Calu3 (cell line): ENCODE data around the gene USH2A. TPM values are rescaled to one million over a fixed set of nuclear protein-coding genes. Genes with fewer than 3 reads are reported as not detected.

Experiments
- BruUV-seq: library from RNA; stranded (reverse); fragments of 400-500 nt; replicated peaks from 2 replicates; lab custom pipeline; 2021; lab: Mats Ljungman, UMichigan
- CTCF ChIA-PET: fragments of 300-600 bp; sonication (Branson Sonifier 250); formaldehyde crosslinking; loops from one replicate; lab custom pipeline; 2022; ENCODE audit warnings: antibody characterized with exemption; lab: Charles Lee
- DNase-seq: peaks from one replicate; pipeline ENCODE4 v3.0.0; 2022
- H3K27ac Mint-ChIP-seq: one replicate; pipeline ENCODE4 v1.8.0; 2022; ENCODE audit warnings: mixed read lengths; ENCODE audit not compliant: unreplicated experiment
- H3K27me3 Mint-ChIP-seq: one replicate; pipeline ENCODE4 v1.8.0; 2022; ENCODE audit warnings: mixed read lengths; ENCODE audit not compliant: unreplicated experiment
- H3K36me3 Mint-ChIP-seq: one replicate; pipeline ENCODE4 v1.8.0; 2022; ENCODE audit warnings: mild to moderate bottlenecking, moderate library complexity, mixed read lengths; ENCODE audit not compliant: insufficient read depth, unreplicated experiment
- H3K4me1 Mint-ChIP-seq: one replicate; pipeline ENCODE4 v1.8.0; 2022; ENCODE audit warnings: mild to moderate bottlenecking, low read depth, mixed read lengths; ENCODE audit not compliant: unreplicated experiment
- H3K4me3 Mint-ChIP-seq: one replicate; pipeline ENCODE4 v1.8.0; 2022; ENCODE audit warnings: mild to moderate bottlenecking, low read depth, moderate library complexity, mixed read lengths; ENCODE audit not compliant: unreplicated experiment
- H3K9me3 Mint-ChIP-seq: one replicate; pipeline ENCODE4 v1.8.0; 2022; ENCODE audit warnings: low read depth, mixed read lengths; ENCODE audit not compliant: unreplicated experiment
- CTCF ChIP-seq: fragments of 200-600 bp; IDR thresholded peaks from one replicate; pipeline ENCODE4 v1.8.0; 2022; ENCODE audit warnings: antibody characterized with exemption; ENCODE audit not compliant: unreplicated experiment
- intact Hi-C: fragments of 100-400 bp; cut with micrococcal nuclease; formaldehyde crosslinking; loops from one replicate; pipeline ENCODE4 v1.10.0; 2022; ENCODE audit not compliant: unreplicated experiment
- total RNA-seq: library from RNA; stranded (reverse); gene quantifications from 2 replicates; pipeline ENCODE4 v1.2.3, GENCODE V29; 2022

Gene USH2A
- total RNA-seq, 1 experiment from 2014 or later, result not detected

DNA sequence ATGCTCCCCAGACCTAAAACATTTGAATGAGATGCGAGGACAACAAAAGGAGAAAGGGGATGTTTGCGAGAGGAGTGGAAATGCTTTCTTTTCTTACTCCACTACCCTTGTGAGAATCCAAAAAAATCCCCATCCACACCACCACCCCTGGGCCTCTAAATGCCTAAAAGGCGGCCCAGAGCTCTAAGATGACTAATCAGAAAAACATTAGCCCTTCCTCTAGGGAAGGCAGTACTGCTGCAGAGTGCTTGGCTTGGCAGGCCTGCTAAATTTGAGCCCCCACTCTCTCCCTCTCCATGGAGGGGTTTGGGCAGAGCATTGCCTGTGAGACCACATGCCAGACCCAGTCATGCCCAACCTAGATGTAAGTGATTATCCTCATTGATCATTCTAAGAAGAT is 347.9 kb downstream of the USH2A start:
- no peak for TF ChIP-seq CTCF
- H3K4me1 Mint-ChIP-seq, result peaks cover 6% of the 10 kb centered on the region
- BruUV-seq, result no TSS peak
- CTCF ChIA-PET, result interaction anchor here (1.3 kb wide), 1 partner anchor 14 kb away, joined by 3 read pairs; no protein-coding TSS in a partner anchor
- H3K9me3 Mint-ChIP-seq, result no peaks in the 10 kb centered on the region
- no peak overlapping the region for H3K27ac Mint-ChIP-seq
- intact Hi-C loops, result no loop called here
- H3K4me3 Mint-ChIP-seq, result no peak overlapping the region
- no peak for DNase-seq
- H3K27me3 Mint-ChIP-seq, result no peaks in the 10 kb centered on the region
- H3K36me3 Mint-ChIP-seq, result no peaks in the 10 kb centered on the region

GRCh38 chr1:216073793-216074595 is 349.3 kb downstream of the USH2A start:
- Mint-ChIP-seq H3K9me3 (no peaks in the 10 kb centered on the region), H3K27ac (no peak overlapping the region), H3K36me3 (no peaks in the 10 kb centered on the region), H3K4me1 (no peaks in the 10 kb centered on the region), H3K4me3 (no peak overlapping the region), H3K27me3 (no peaks in the 10 kb centered on the region)
- CTCF ChIA-PET, result interaction anchor here (1.3 kb wide), 1 partner anchor 12 kb away, joined by 3 read pairs; no protein-coding TSS in a partner anchor
- DNase-seq, result no peak
- TF ChIP-seq CTCF, result no peak
- intact Hi-C loops, result no loop called here
- BruUV-seq, result no TSS peak

GRCh38 chr1:216071262-216071661 is 352.0 kb downstream of the USH2A start:
- Mint-ChIP-seq H3K27ac (no peak overlapping the region), H3K9me3 (peaks cover 2% of the 10 kb centered on the region), H3K4me1 (no peaks in the 10 kb centered on the region), H3K27me3 (no peaks in the 10 kb centered on the region), H3K4me3 (no peak overlapping the region), H3K36me3 (no peaks in the 10 kb centered on the region)
- intact Hi-C loops, result no loop called here
- no peak for TF ChIP-seq CTCF
- no peak for DNase-seq
- CTCF ChIA-PET, result interaction anchor here (1.1 kb wide), 1 partner anchor 10 kb away, joined by 3 read pairs; no protein-coding TSS in a partner anchor
- BruUV-seq, result no TSS peak

GRCh38 chr1:216064643-216065042 is 358.6 kb downstream of the USH2A start:
- DNase-seq, result no peak
- no peaks in the 10 kb centered on the region for H3K27me3 Mint-ChIP-seq
- no peak for TF ChIP-seq CTCF

More at GRCh38 chr1:216064643-216065042, 358.6 kb downstream of the USH2A start:
- H3K36me3 Mint-ChIP-seq, result no peaks in the 10 kb centered on the region
- peaks cover 2% of the 10 kb centered on the region for H3K9me3 Mint-ChIP-seq
- CTCF ChIA-PET, result no interaction called here
- H3K27ac Mint-ChIP-seq, result no peak overlapping the region
- no peaks in the 10 kb centered on the region for H3K4me1 Mint-ChIP-seq
- intact Hi-C loops, result no loop called here
- no TSS peak for BruUV-seq
- no peak overlapping the region for H3K4me3 Mint-ChIP-seq
